HG02852 (cell line): ENCODE results near the gene KRTCAP2.
A peak's percentile ranks its signal among the peaks of the same experiment; 100 is the strongest.
"Not testable (repeated sequence)": the region's sequence is repeated elsewhere in the genome, so short reads cannot be mapped to it uniquely, and the experiment has no call there.

Experiments used
- ATAC-seq: cut with Tn5 transposase; IDR thresholded peaks from one replicate; pipeline ENCODE4 v1.9.1; 2021; ENCODE audit warnings: mild to moderate bottlenecking, moderate library complexity; ENCODE audit not compliant: unreplicated experiment

The KRTCAP2 gene

DNA sequence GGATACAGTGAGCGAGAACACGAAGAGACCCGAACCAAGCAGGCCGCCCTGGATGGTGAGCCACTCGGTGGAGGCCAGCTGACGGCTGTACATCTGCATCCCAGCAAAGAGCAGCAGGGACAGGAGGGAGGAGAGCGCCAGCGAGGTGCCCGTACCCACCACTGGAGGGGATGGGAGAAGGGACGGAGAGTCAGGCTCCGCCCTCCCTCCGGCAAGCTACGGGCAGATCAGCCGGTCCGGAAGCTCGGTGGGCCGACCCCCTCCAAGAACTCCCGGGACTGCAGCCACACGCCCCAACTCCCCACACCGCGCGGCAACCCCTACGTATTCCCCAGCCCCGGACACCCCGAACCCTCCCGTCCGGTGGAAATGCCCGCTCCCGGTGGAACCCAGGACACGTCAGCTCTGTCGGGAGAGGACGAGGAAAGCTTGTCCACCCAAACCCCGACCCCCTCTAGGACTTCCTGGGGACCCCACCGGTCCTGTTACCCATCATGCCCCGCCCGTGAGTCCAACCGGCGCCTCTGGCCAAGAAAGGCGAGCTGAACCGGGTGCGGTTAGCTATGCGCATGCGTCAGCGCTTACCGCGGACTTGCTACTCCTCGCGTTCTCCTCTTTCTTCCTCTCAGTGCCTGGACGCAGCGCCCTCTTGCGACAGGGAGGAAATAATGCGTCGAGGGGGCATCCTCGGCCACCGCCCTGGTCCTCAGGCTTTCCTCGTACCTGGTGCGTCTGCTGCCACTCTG is at the start of gene KRTCAP2:
Gene KRTCAP2, minus strand, starts transcription at position 573 of the 746 bp plus-strand sequence. Its CDS starts 80 bp downstream, at position 493.
- peak; percentile 74 for ATAC-seq

DNA sequence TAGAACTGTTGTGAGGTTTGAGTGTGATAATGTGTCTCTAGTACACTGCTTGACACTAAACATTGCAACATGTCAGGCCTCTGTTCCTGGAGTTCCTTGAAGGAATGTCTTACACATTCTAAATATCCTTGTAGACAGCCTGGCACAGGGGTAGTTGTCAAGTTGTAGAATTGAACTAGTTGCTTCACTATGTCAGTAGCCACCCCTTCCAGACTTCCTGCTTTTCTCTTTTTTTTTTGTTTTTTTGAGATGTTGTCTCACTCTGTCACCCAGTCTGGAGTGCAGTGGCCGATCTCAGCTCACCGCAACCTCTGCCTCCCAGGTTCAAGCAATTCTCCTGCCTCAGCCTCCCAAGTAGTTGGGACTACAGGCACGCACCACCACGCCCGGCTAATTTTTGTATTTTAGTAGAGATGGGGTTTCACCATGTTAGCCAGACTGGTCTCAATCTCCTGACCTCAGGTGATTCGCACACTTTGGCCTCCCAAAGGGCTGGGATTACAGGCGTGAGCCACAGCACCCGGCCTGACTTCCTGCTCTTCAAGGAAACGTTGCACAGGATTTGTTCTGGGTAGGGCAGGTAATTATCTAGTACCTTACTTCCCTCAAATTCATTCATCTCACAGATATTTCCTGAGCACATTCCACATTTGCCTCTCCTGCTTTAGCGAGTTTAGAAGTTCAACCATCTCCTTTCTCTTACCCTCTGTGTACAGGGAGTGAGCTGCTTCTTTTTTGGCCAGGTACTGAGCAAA is 47.3 kb upstream of the KRTCAP2 start:
- not testable (repeated sequence) for ATAC-seq

DNA sequence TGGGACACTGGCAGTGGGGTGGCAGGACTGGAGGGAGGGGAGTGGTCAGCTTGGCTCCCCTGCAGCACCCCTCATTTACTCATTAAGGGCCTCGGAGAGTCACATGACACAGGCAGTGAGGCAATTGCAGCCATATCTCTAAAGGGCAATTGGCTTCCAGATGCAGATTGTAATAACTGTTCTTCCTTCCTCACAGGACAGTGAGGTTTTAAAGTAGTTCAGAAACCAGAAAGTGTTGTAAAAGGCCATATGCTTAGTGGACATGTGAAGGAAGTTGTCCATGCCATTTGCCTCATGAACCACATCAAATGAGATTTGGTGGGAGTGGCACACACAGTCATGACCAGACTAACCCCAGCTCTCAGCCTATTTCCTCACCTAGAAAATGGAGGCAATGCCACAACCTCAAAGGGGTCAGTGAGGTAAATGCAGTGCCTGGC is 46.5 kb upstream of the KRTCAP2 start:
- no peak for ATAC-seq

DNA sequence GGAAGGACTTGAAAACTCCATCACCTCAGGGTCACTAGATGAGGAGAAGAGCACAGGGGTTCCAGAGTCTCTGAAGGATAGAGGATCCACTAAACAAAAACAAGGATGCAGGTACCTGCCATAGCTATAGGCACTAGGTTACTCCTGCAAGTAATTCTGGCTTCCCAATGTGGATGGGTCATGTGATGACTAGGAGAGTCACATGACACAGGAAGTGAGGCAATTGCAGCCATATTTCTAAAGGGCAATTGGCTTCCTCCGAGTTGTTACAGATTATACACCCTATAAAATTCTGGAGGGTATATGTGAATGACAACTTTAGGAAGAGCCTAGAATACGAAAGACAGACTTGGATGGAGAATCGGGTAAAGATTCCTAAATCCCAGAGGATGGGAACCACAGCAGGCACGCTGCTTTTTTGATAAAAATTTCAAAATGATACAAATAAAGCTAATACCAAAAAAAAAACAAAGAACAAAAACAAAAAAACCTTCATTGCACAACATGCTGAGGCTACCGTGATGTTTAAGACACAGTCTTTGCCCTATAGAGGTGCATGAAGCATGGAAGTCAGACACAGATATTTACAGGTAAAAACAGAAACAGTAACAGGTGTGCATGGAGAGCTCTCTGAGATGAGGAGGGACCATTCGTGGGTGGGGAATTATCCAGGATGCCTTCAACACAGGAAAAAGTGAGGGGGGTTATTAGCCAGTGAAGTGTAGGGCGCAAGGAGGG is 45.9 kb upstream of the KRTCAP2 start:
- no peak for ATAC-seq

DNA sequence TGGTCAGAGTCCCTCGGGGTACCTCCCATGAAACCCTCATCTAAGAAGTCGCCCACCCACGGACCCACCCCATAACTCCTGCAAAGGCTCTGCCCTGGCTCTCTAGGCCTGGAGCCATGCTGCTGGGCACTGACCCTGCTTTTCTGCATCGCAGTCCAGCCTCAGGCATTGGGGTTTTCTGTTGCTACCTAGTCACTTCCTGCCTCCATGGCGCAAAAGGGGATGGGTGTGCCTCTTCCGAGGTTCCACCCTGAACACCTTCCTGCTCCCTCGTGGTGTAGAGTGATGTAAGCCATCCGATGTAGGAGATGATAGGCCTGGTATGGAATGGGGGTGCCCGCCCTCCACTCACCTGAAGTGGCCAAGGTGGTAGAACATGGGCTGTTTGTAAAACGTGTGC is 41.6 kb upstream of the KRTCAP2 start:
- ATAC-seq: not testable (repeated sequence)

DNA sequence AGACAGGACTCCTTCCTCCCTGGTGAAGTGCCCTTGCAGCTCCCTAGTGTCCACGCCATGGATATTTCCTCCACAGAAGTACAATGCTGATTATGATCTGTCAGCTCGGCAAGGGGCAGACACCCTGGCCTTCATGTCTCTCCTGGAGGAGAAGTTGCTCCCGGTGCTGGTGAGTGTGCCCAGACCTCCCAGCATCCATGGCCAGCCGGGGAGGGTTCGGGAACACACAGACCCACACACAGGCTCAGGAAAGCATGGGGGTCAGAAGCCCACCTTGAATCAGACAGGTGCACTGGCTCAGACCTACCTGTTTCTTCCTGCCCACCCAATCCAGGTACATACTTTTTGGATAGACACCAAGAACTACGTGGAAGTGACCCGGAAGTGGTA is 38.9 kb upstream of the KRTCAP2 start:
- not testable (repeated sequence) for ATAC-seq

DNA sequence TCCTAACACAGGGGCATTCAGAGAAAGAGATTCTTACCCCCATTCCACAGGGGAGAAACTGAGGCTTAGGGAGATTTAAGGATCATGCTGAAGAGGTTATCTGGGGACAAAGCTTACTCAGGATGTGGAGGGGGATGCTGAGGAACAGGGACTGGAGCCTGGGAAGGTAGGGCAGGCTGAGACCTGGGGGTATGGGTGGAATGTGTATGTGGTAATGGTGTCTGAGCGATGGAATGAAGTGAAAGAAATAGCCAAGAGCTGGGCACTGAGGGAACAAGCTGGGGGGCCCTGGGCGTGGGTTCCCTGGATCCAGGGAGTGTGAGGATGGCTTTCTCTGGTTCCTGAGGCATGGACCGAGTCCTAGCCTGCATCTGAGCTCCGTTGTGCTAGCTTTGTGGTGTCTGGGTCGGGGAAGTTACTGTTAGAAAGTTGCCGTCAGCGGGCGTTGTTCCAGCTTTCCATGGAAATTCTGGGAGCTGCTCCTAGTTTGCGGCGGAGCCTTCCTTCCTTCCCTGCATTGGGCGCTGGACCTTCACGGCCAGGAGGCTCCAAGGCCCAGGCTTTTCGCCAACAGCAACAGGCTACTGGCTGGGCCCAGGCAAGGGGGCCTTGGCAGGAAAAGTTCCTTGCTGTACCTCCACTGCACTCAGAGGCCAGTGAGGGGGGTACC is 38.4 kb upstream of the KRTCAP2 start:
- not testable (repeated sequence) for ATAC-seq

DNA sequence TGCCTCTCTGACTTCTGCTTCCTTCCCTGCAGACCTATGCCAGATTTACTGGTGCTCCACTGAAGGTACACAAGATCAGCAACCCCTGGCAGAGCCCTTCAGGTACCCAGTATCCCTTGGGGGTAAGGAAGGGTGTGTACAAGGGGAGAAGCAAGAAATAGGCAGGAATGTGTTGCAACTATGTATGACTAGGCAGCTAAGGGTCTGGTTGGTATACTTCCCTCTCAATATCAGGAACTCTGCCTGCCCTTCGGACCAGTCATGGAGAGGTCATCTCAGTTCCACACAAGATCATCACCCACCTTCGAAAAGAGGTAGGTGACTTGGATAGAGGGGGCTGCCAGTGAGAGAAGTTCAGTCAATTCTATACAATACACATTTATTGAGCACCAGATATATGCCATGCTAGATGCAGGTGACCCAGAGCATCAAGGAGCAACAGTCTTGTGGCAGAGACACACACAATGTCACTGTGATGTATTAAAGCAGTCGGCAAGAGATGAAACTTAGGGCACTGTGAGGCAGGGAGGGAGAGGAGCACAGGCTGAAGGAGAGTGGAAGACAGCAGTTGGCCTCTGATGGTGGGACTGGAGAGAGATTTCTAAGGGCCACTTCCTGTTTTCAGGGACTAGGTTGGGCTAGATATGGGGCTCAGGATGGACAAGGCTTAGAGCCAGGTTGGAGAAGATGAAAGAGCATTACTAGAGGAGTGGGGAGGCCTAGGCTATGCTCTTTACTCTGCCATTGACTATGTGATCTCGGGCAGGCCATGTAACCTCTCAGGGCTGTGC is 37.4 kb upstream of the KRTCAP2 start:
- no peak for ATAC-seq

DNA sequence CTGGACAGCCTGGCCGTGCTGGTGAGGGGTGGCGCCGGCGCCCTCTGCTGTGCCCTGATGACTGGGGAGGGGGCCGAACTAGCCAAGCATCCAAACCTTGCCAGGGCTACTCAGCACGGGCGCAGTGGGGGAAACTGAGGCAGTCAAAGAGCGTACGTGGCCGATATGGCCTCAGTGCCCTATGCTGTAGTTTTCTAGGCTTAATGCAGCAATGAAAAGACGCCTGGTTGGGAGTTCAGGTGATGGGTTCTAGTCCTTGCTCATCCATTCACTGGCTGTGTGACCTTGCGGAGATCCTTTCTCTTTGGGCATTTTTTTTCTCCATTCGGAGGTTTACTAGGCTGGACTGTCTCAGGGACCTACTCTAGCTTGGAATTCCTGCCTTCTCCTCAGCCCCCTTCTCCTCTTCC is 36.2 kb upstream of the KRTCAP2 start:
- no peak for ATAC-seq

DNA sequence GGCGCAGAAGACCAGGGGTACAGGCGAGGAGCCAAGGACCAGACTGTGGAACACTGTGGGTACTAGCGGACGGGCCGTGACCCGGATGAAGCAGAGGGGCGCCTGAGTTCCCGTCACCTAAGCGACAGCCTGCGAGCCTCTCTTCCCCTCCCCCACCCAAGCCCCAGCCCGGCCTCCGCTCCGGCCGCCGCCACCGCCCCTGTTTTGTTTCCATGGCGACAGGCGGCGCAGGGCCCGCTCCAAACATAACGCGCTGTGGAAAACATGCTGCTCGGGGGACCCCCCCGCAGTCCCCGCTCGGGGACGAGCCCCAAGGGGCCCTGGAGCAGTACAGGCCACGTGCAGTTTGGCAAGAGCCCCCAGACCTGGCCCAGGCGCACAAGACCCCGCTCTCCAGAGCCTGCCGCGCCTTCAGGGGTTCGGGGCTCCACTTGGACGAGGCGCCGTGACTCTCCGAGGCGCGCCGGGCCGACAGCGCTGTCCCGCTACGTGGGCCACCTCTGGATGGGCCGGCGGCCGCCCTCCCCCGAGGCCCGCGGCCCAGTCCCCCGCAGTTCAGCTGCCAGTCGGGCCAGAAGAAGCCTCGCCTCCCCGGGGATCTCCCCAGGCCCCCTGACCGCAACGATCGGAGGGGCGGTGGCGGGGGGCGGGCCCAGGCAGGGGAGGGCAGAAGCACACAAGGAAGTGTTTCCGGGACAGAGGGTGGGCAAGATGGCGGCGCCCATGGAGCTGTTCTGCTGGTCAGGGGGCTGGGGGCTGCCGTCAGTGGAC is 35.6 kb upstream of the KRTCAP2 start, which contains the start of gene MTX1:
Gene MTX1, plus strand, starts transcription at position 155 of the 771 bp plus-strand sequence. Its CDS starts 110 bp downstream, at position 265.
- peak; percentile 80 for ATAC-seq

DNA sequence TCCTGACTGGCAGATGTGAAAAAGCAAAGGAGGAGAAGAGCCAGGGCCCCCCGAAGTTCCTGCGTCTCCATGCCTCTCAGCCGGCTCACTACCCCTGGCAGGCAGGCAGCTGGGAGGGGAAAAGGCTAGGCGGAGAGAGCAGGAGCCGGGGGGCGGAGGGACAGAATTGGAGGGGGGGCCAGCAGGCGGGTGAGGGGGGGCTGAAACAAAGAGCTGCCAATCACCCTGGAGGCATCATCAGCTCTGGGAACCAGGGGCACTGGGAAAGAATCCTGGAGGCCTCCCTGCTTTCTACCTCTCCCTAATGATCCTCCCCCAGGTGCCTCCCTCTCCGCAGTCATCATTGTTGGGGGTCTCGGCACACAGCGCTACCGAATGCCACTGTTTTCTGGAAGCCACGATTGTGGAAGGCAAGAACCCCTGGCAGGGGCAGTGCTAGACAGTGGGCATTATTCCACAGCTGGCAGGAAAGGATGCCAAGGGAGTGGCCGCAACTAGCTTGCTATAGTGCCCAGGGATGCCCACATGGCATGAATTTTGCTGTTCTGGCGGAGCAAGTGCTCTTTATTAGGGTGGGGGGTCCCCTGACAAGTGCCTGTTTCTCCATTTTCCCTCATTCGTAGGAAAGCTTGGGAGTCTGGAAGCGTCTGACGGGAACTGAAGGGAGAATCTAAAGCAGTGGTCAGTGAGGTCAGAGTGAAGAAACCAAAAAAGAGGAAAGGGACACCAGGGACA is 34.9 kb upstream of the KRTCAP2 start, which contains the start of gene THBS3:
Gene THBS3, minus strand, starts transcription at position 92 of the 735 bp plus-strand sequence. Its CDS starts 21 bp downstream, at position 71.
- no peak for ATAC-seq

DNA sequence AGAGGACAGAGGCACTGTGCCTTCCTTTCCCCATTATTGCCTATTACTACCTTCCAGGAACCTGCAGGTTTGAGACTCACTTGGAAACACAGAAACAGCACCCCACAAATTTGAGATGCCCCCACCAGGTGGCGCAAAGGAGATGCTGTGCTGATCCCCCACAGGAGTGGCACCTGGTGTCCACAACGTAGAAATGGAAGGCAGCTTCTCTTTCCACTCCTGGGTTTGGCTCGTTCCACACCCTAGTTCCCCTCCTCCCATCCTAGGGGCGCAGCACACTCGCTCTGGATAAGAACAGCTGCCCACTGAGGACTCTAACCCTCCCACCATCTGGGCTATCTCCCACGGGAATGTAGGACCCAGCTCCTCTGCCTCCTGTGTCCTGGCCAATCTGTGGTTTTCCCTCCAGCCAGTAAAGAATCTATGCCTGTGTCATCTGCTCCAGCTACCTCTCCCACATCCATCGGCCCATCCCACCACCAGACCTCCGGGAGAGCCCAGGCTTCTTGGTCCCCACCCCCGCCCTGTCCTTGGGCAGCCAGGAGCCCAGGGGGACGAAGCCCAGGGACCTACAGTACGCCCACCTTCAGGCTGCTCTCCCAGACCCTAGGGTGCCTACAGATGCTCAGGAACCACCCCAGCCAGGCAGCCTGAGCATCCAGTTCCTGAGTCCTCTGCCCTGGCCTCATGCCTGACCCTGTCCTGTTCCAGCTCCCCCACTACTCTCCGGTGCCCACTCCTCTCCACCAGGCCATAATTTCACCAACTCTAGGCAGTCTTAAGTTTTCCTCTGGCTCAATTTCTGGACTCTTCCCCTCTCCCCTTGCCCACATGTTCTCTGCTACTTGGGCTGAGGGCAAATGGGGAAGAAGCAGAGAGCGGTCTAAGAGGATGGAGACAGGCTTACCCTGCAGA is 34.0 kb upstream of the KRTCAP2 start:
- no peak for ATAC-seq

DNA sequence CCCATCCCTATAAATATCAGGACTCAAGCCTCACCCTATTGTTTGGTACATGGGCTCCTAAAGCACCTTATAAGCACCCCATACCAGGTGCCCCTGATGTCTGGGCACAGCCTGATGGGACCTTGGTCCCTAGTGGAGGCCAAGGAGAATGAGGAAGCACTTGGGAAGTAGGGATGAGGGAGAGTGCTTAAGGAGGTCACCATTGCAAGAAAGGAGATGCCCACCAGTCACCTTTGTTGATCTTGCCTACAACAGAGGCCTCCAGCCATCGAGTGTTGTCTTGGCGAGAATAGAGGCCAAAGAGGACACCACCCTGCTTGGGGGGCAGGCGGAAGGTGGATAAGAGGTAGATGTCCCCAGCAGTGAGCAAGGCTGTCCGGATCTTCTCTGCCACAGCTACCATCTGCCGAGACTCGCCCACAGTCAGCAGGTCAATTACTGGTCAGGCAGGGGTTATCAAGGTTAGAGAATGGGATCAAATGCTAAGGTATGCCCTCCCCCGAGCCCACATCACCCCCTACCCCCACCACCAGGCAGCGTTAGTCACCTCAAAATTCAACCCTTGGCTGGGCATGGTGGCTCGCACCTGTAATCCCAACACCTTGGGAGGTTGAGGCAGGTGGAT is 33.0 kb upstream of the KRTCAP2 start:
- ATAC-seq: no peak

DNA sequence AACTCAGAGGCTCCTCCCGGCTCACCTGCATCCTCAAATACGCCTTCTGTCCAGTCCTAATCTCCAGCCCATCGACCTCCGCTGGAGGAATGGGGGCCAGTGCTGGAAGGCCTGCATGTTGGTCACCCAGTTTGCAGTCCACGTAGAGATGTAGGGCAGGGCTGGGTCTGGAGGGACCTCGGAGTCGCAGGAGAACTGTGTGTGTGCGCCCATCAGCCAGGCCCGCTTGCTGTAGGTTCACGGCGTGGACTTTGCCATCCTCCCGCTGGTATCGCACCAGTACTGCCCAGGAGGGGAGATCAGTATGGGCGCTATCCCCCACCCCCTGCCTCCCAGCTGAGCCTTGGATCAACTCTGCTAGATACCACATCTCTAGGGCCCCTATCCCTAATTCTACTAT is 31.9 kb upstream of the KRTCAP2 start:
- no peak for ATAC-seq

DNA sequence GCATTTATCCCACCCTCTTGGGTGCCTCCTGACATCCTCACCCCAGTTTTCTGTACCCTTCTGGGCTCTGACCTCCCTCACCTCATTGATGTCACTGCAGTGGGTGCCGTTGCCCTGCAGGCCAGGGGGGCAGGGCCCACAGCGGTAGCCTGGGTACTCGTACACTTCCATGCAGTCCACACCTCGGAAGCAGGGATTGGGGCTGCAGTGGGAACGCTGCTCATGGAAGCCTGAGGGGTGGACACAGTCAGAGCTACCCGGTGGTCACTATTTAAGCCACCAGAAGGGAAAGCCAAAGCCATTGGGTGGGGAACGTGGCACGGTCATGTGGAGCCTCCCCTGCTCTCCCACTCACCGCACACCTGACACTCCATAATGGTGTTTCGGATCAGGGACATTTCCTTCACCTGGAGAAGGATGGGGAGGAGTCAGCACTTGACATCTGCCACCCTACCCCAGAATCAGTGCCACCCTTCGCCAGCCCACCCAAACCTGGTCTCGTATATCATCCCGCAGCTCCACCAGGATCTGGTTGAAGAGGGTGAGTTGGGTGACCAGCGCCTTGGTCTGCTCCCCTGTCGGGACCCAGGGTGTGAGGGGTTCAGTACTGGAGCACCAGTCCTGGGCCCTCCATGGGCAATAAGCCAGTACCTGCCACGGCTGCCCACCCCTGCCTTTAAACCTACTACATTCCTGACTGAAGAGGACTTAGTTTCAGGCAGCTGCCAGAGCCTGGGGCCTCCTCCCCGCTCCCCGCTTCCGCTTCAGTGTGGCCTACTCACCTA is 29.8 kb upstream of the KRTCAP2 start:
- no peak for ATAC-seq

DNA sequence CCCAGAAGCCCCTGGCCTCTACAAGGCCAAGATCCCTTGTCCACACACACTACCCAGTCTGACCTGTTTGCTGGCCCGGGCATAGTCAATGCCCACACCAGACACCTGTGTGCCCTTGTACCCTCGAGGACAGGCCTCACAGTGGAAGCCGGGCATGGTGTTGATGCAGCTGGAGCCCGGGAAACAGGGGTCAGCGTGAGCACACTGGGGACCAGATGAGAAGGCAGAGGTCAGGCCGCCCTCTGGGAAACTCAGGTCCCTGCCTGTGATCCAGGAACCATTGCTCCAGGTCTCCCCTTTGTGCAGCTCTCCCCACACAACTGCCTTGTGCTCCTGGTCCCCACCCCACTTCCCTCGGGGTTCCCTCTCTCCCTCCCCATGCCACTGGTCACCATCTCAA is 29.1 kb upstream of the KRTCAP2 start:
- ATAC-seq: no peak
